ENCODE measurements around the gene C2.
"Not testable (repeated sequence)": the region's sequence is repeated elsewhere in the genome, so short reads cannot be mapped to it uniquely, and the experiment has no call there.

Gene C2

GRCh38 chr6:31927863-31928671, 550 bp downstream of the C2 start:
- no peak for FAIRE-seq

- no peak for FAIRE-seq
These were observed 1.1 kb downstream of the C2 start for GRCh38 chr6:31928672-31928939.

GRCh38 chr6:31930962-31931361, 3.4 kb downstream of the C2 start:
- no peak for FAIRE-seq

GRCh38 chr6:31932137-31932536, 4.6 kb downstream of the C2 start:
- FAIRE-seq = not testable (repeated sequence)

GRCh38 chr6:31933537-31933936, 6.0 kb downstream of the C2 start:
- no peak for FAIRE-seq

- no peak for FAIRE-seq
These were observed 7.5 kb downstream of the C2 start for GRCh38 chr6:31935021-31935420.

- no peak for FAIRE-seq
These were observed 8.3 kb downstream of the C2 start for GRCh38 chr6:31935823-31936222.

GRCh38 chr6:31940256-31940664, 12.7 kb downstream of the C2 start:
- no peak for FAIRE-seq

GRCh38 chr6:31943742-31944141, 16.2 kb downstream of the C2 start:
- no peak for FAIRE-seq

- FAIRE-seq = no peak
These were observed 17.6 kb downstream of the C2 start for GRCh38 chr6:31945154-31945506.

GRCh38 chr6:31945507-31946369, 18.2 kb downstream of the C2 start, which contains the start of gene CFB:
Gene CFB, plus strand, starts transcription at chr6:31946095. Its CDS starts 127 bp downstream, at chr6:31946222.
- FAIRE-seq = no peak

GRCh38 chr6:31946370-31946885, 18.9 kb downstream of the C2 start:
- FAIRE-seq = no peak

- no peak for FAIRE-seq
These were observed 19.7 kb downstream of the C2 start for GRCh38 chr6:31947070-31947675.

- FAIRE-seq = no peak
These were observed 20.3 kb downstream of the C2 start for GRCh38 chr6:31947864-31948263.

GRCh38 chr6:31948306-31948705, 20.8 kb downstream of the C2 start:
- FAIRE-seq = no peak

- no peak for FAIRE-seq
These were observed 21.4 kb downstream of the C2 start for GRCh38 chr6:31948753-31949413.

- FAIRE-seq = no peak
These were observed 22.5 kb downstream of the C2 start for GRCh38 chr6:31949926-31950548.

- no peak for FAIRE-seq
These were observed 24.8 kb downstream of the C2 start for GRCh38 chr6:31952140-31952805.

GRCh38 chr6:31952890-31953289, 25.4 kb downstream of the C2 start:
- FAIRE-seq = no peak

- FAIRE-seq = no peak
These were observed 27.0 kb downstream of the C2 start for GRCh38 chr6:31954511-31954910.

- FAIRE-seq = no peak
These were observed 29.3 kb downstream of the C2 start for GRCh38 chr6:31956796-31957195.

GRCh38 chr6:31958412-31958740, 30.9 kb downstream of the C2 start:
- no peak for FAIRE-seq
